Measurements from ENCODE around the gene CCDC8. TPM values are rescaled to one million over a fixed set of nuclear protein-coding genes. Genes with fewer than 3 reads are reported as not detected.

Gene CCDC8
- total and polyA plus RNA-seq, 5 donors from 2014 or later = not detected

DNA sequence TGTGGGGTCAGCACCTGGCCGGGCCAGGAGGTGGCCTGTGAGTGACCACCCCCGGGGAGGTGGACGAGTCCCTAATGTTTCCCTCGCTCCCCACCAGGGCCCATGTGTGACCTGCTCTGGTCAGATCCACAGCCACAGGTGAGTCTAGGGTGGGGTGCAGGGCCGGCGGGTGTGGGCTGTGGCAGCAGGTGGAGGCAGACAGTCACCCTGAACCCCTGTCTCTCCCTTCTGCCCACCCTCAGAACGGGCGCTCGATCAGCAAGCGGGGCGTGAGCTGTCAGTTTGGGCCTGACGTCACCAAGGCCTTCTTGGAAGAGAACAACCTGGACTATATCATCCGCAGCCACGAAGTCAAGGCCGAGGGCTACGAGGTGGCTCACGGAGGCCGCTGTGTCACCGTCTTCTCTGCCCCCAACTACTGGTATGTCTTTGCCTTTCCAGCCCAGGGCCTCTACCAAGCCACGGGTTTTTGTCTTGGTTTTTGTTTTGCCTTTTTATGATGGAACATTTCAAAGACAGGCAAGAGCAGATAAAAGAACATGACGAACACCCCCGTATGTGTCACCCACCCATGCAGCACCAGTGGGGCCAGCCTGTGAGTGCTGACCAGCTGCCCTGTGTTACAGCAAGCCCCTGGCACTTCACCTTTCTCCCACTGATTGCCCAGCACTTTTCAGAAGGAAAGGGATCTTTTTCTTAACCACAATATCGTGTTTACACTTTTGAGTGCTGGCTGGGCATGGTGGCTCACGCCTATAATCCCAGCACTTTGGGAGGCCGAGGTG, 24.9 kb downstream of the CCDC8 start:
- Mint-ChIP-seq H3K4me1 (peaks cover 0 to 2% (median 0%) of the 10 kb centered on the region in 4 donors), H3K4me3 (no peak overlapping the region), H3K27ac (no peak overlapping the region), H3K9me3 (no peaks in the 10 kb centered on the region), H3K27me3 (no peaks in the 10 kb centered on the region), H3K36me3 (peaks cover 53% of the 10 kb centered on the region)
- Histone ChIP-seq H3K36me3 (ENCODE audit: control insufficient read depth, insufficient read depth, low read length) (peaks cover 40% of the 10 kb centered on the region), H3K27me3 (ENCODE audit: control insufficient read depth, insufficient read depth, low read length) (no peaks in the 10 kb centered on the region), H3K9me3 (ENCODE audit: control insufficient read depth in 2 of 2, low read length in 2 of 2) (no peaks in the 10 kb centered on the region), H3K4me3 (ENCODE audit: low read depth, low read length) (no peak overlapping the region), H3K27ac (ENCODE audit: insufficient read depth, low read length, poor library complexity, severe bottlenecking) (no peak overlapping the region), H3K4me1 (ENCODE audit: control insufficient read depth, insufficient read depth, low read length, poor library complexity, severe bottlenecking) (no peaks in the 10 kb centered on the region)
- DNase-seq (no peak), ATAC-seq (ENCODE audit: low read depth in 2 of 2) (no peak)

DNA sequence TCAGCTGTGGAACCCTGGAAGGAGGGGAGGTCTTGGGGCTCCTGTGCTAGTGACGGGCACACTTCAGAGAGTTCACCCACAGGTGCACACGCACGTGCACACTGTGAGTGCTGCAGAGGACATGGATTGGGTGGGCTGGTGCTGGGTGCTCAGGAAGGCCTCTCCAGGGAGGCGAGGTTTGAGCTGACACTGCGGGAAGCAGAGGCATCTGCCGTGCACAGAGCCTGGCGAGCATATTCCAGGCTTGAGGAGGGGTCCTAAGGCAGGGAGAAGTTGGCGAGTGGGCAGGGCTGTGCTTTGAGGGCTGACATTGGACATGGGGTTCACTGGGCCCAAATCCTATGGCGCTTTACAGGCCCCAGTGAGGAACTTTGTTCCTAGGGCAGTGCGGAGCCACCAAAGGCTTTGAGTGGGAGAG, 25.6 kb downstream of the CCDC8 start:
- DNase-seq (no peak), ATAC-seq (ENCODE audit: low read depth in 2 of 2) (no peak)
- peaks cover 50% of the 10 kb centered on the region for H3K36me3 Mint-ChIP-seq
- Histone ChIP-seq H3K27me3 (ENCODE audit: control insufficient read depth, insufficient read depth, low read length) (no peaks in the 10 kb centered on the region), H3K4me3 (ENCODE audit: low read depth, low read length) (no peak overlapping the region), H3K27ac (ENCODE audit: insufficient read depth, low read length, poor library complexity, severe bottlenecking) (no peak overlapping the region), H3K36me3 (ENCODE audit: control insufficient read depth, insufficient read depth, low read length) (peaks cover 43% of the 10 kb centered on the region), H3K9me3 (ENCODE audit: control insufficient read depth in 2 of 2, low read length in 2 of 2) (no peaks in the 10 kb centered on the region), H3K4me1 (ENCODE audit: control insufficient read depth, insufficient read depth, low read length, poor library complexity, severe bottlenecking) (no peaks in the 10 kb centered on the region)
- H3K27ac Mint-ChIP-seq = no peak overlapping the region
- H3K9me3 Mint-ChIP-seq = no peaks in the 10 kb centered on the region
- no peak overlapping the region for H3K4me3 Mint-ChIP-seq
- no peaks in the 10 kb centered on the region for H3K27me3 Mint-ChIP-seq
- peaks cover 0 to 2% (median 0%) of the 10 kb centered on the region in 4 donors for H3K4me1 Mint-ChIP-seq

DNA sequence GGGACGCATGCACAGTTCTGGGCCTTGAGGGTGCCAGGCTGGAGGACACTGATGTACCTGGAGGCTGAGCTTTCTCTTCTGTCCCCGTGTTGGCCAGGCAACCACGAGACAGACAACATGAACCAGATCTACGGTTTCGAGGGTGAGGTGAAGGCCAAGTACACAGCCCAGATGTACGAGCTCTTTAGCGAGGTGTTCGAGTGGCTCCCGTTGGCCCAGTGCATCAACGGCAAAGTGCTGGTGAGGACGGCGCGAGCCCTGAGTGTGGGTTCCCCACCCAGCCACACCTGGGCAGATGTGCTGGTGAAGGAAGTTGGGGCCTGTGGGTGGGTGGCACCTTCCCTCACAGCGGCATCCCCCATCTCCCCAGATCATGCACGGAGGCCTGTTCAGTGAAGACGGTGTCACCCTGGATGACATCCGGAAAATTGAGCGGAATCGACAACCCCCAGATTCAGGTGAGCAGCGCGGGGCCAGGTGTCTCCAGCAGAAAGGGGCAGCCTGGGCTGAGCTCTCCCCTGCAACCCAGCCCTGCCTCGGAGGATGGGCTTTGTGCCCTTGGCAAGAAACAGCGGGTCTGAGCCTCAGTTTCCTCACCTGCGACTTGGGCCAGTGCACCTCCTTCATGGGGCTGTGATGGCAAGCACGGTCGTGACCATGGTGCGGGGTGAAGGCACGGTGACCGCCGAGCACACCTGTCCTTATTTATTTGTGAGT, 26.2 kb downstream of the CCDC8 start:
- H3K4me1 Mint-ChIP-seq = peaks cover 0 to 5% (median under 1%) of the 10 kb centered on the region in 4 donors
- H3K4me3 Mint-ChIP-seq = no peak overlapping the region
- H3K36me3 ChIP-seq (ENCODE audit: control insufficient read depth, insufficient read depth, low read length) = peaks cover 48% of the 10 kb centered on the region
- no peaks in the 10 kb centered on the region for H3K27me3 ChIP-seq (ENCODE audit: control insufficient read depth, insufficient read depth, low read length)
- ATAC-seq (ENCODE audit: low read depth in 2 of 2) = no peak
- H3K4me1 ChIP-seq (ENCODE audit: control insufficient read depth, insufficient read depth, low read length, poor library complexity, severe bottlenecking) = no peaks in the 10 kb centered on the region
- H3K27ac ChIP-seq (ENCODE audit: insufficient read depth, low read length, poor library complexity, severe bottlenecking) = no peak overlapping the region
- no peak for DNase-seq
- H3K27me3 Mint-ChIP-seq = no peaks in the 10 kb centered on the region
- H3K9me3 Mint-ChIP-seq = no peaks in the 10 kb centered on the region
- H3K9me3 ChIP-seq (ENCODE audit: control insufficient read depth in 2 of 2, low read length in 2 of 2) = no peaks in the 10 kb centered on the region
- peaks cover 50% of the 10 kb centered on the region for H3K36me3 Mint-ChIP-seq
- H3K4me3 ChIP-seq (ENCODE audit: low read depth, low read length) = no peak overlapping the region
- H3K27ac Mint-ChIP-seq = no peak overlapping the region

DNA sequence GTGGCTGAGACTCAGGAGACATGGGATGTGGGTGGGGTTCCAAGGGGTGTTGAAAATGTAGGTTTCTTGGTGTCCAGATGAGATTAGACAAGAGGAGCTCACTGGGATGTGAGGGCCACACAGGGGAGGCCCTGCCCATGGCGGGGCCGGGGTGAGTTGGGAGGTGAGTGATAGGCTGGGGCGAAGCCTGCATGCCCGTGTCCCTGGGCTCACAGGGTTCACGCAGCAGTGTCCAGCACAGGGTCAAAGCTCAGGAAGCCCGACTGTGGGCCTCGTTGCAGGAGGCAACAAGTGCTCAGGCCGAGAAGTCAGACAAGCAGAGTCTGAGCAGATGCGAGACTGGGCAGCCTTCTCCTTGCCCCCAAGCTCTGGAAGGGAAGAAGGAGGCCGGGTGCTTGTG, 27.2 kb downstream of the CCDC8 start:
- ATAC-seq (ENCODE audit: low read depth in 2 of 2) = no peak
- H3K4me1 Mint-ChIP-seq = peaks cover 0 to 5% (median under 1%) of the 10 kb centered on the region in 4 donors
- H3K36me3 Mint-ChIP-seq = peaks cover 47% of the 10 kb centered on the region
- DNase-seq = no peak
- no peaks in the 10 kb centered on the region for H3K9me3 Mint-ChIP-seq
- no peaks in the 10 kb centered on the region for H3K9me3 ChIP-seq (ENCODE audit: control insufficient read depth in 2 of 2, low read length in 2 of 2)
- H3K36me3 ChIP-seq (ENCODE audit: control insufficient read depth, insufficient read depth, low read length) = peaks cover 52% of the 10 kb centered on the region
- no peaks in the 10 kb centered on the region for H3K27me3 ChIP-seq (ENCODE audit: control insufficient read depth, insufficient read depth, low read length)
- H3K27me3 Mint-ChIP-seq = no peaks in the 10 kb centered on the region
- no peak overlapping the region for H3K27ac ChIP-seq (ENCODE audit: insufficient read depth, low read length, poor library complexity, severe bottlenecking)
- no peak overlapping the region for H3K4me3 ChIP-seq (ENCODE audit: low read depth, low read length)
- no peak overlapping the region for H3K4me3 Mint-ChIP-seq
- no peaks in the 10 kb centered on the region for H3K4me1 ChIP-seq (ENCODE audit: control insufficient read depth, insufficient read depth, low read length, poor library complexity, severe bottlenecking)
- H3K27ac Mint-ChIP-seq = peak overlapping the region in 1 of 3 donors; percentile 26

DNA sequence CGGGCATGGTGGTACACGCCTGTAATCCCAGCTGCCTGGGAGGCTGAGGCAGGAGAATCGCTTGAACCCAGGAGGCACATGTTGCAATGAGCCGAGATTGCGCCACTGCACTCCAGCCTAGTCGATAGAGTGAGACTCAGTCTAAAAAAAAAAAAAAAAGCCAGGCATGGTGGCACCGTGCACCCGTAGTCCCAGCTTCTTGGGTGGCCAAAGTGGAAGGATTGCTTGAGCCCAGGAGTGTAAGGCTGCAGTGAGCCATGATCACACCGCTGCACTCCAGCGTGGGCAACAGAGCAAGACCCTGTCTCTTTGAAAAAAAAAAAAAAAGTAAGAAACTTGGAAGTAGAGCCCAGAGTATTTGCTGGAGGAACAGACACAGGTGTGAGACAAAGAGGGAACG, 27.7 kb downstream of the CCDC8 start:
- Mint-ChIP-seq H3K4me3 (no peak overlapping the region), H3K36me3 (peaks cover 50% of the 10 kb centered on the region)
- DNase-seq = no peak

DNA sequence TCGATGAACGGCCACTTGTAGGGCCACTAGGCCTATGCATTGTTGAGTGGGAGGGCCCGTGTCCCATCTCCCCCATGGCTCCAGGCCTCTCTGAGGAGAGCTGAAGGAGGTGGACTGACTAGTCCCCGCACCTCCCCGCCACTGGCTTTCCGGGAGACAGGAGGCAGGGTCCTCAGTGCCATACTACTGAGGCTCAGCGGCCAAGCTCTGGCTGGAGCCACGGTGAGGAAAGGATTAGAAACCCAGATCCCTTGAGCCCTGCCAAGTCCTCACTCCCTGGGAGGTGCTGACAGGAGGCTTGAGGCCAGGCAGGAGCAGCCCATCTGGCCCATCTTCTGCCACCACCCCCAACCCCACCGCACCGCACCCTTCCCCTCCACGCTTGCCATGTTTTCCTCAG, 29.0 kb downstream of the CCDC8 start:
- peaks cover 53% of the 10 kb centered on the region for H3K36me3 Mint-ChIP-seq
- Histone ChIP-seq H3K4me3 (ENCODE audit: low read depth, low read length) (no peak overlapping the region), H3K27me3 (ENCODE audit: control insufficient read depth, insufficient read depth, low read length) (no peaks in the 10 kb centered on the region), H3K4me1 (ENCODE audit: control insufficient read depth, insufficient read depth, low read length, poor library complexity, severe bottlenecking) (no peaks in the 10 kb centered on the region), H3K27ac (ENCODE audit: insufficient read depth, low read length, poor library complexity, severe bottlenecking) (no peak overlapping the region), H3K36me3 (ENCODE audit: control insufficient read depth, insufficient read depth, low read length) (peaks cover 58% of the 10 kb centered on the region), H3K9me3 (ENCODE audit: control insufficient read depth in 2 of 2, low read length in 2 of 2) (no peaks in the 10 kb centered on the region)
- no peak for ATAC-seq (ENCODE audit: low read depth in 2 of 2)
- DNase-seq = no peak
- no peaks in the 10 kb centered on the region for H3K9me3 Mint-ChIP-seq
- no peak overlapping the region for H3K4me3 Mint-ChIP-seq
- H3K27ac Mint-ChIP-seq = no peak overlapping the region
- peaks cover 0 to 14% (median 6%) of the 10 kb centered on the region in 4 donors for H3K4me1 Mint-ChIP-seq
- H3K27me3 Mint-ChIP-seq = no peaks in the 10 kb centered on the region

More for the DNA sequence above, 27.7 kb downstream of the CCDC8 start:
- Histone ChIP-seq H3K9me3 (ENCODE audit: control insufficient read depth in 2 of 2, low read length in 2 of 2) (no peaks in the 10 kb centered on the region), H3K4me3 (ENCODE audit: low read depth, low read length) (no peak overlapping the region), H3K27ac (ENCODE audit: insufficient read depth, low read length, poor library complexity, severe bottlenecking) (no peak overlapping the region), H3K4me1 (ENCODE audit: control insufficient read depth, insufficient read depth, low read length, poor library complexity, severe bottlenecking) (no peaks in the 10 kb centered on the region), H3K36me3 (ENCODE audit: control insufficient read depth, insufficient read depth, low read length) (peaks cover 50% of the 10 kb centered on the region), H3K27me3 (ENCODE audit: control insufficient read depth, insufficient read depth, low read length) (no peaks in the 10 kb centered on the region)
- Mint-ChIP-seq H3K27me3 (no peaks in the 10 kb centered on the region), H3K9me3 (no peaks in the 10 kb centered on the region), H3K4me1 (peaks cover 0 to 6% (median 3%) of the 10 kb centered on the region in 4 donors), H3K27ac (no peak overlapping the region)
- ATAC-seq (ENCODE audit: low read depth in 2 of 2) = no peak

DNA sequence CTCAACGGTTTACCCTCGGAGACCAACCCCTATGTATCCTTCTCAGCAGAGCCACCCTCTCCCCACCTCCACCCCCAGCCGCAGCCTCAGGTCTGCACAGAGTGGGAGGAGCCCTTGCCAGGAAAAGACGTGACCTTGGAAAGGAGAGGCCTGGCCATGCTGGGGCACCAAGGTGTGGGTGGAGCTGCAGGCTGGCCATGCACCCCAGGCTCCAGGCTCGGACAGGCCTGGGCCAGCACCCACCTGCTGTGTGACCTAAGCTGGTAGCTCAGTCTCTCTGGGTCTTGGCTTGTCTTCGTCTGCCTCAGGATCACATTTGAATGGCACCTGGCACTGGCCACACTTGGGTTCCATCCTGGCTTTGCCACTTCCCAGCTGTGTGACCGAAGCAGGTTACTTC, 29.5 kb downstream of the CCDC8 start:
- DNase-seq = no peak
- Mint-ChIP-seq H3K9me3 (no peaks in the 10 kb centered on the region), H3K27me3 (no peaks in the 10 kb centered on the region), H3K4me3 (no peak overlapping the region), H3K27ac (peak overlapping the region in 1 of 3 donors; percentile 80), H3K4me1 (peaks cover 0 to 16% (median 6%) of the 10 kb centered on the region in 4 donors), H3K36me3 (peaks cover 53% of the 10 kb centered on the region)
- Histone ChIP-seq H3K27ac (ENCODE audit: insufficient read depth, low read length, poor library complexity, severe bottlenecking) (no peak overlapping the region), H3K36me3 (ENCODE audit: control insufficient read depth, insufficient read depth, low read length) (peaks cover 62% of the 10 kb centered on the region), H3K4me1 (ENCODE audit: control insufficient read depth, insufficient read depth, low read length, poor library complexity, severe bottlenecking) (no peaks in the 10 kb centered on the region), H3K27me3 (ENCODE audit: control insufficient read depth, insufficient read depth, low read length) (no peaks in the 10 kb centered on the region), H3K4me3 (ENCODE audit: low read depth, low read length) (no peak overlapping the region), H3K9me3 (ENCODE audit: control insufficient read depth in 2 of 2, low read length in 2 of 2) (no peaks in the 10 kb centered on the region)
- no peak for ATAC-seq (ENCODE audit: low read depth in 2 of 2)

Data from CD4-positive, CD25-positive, alpha-beta regulatory T cell (primary cell).